ENCODE data around the gene SEPTIN8. TPM values are rescaled to one million over a fixed set of nuclear protein-coding genes. Genes with fewer than 3 reads are reported as not detected.

Gene SEPTIN8
- total and polyA plus RNA-seq, 2 of the 13 experiments (the other 11 are each of a cell fraction or from before 2014, with no cell fraction given), result 41.4 to 49.9 TPM

DNA sequence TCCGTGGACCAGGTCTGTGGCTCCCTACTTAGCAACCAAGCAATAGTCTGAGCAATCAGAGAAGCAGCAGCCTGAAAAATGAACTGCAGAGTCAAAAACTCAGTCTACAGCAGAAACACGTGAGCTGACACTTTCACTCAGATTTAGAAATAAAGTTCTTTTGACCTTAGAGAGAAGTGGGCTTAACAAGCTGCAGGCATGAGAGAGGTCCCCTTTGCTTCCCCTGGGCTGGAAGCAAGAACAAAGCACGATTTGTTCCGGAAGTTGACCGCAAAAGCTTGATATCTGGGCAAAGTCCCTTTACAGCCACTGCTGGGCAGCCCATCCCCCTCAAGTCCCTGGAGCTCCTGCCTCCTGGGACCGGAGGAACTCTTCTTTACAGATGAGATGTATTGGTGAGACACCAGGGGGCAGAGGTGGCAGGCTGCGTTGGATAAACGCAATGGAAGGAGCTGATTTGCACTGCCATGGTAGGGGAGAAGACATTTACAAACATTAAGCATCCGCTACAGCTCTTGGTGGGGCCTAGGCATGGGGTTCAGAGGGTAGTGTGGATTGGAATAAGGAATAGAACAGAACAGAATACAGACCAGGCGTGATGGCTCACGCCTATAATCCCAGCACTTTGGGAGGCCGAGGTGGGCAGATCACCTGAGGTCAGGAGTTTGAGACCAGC, 30.3 kb upstream of the SEPTIN8 start (continued):
- TF ChIP-seq, protein P1, sequence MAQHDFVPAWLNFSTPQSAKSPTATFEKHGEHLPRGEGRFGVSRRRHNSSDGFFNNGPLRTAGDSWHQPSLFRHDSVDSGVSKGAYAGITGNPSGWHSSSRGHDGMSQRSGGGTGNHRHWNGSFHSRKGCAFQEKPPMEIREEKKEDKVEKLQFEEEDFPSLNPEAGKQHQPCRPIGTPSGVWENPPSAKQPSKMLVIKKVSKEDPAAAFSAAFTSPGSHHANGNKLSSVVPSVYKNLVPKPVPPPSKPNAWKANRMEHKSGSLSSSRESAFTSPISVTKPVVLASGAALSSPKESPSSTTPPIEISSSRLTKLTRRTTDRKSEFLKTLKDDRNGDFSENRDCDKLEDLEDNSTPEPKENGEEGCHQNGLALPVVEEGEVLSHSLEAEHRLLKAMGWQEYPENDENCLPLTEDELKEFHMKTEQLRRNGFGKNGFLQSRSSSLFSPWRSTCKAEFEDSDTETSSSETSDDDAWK (CRISPR knock-in tag; IDR thresholded peaks at IDR 0.05), result no peak
- TF ChIP-seq, protein P2, sequence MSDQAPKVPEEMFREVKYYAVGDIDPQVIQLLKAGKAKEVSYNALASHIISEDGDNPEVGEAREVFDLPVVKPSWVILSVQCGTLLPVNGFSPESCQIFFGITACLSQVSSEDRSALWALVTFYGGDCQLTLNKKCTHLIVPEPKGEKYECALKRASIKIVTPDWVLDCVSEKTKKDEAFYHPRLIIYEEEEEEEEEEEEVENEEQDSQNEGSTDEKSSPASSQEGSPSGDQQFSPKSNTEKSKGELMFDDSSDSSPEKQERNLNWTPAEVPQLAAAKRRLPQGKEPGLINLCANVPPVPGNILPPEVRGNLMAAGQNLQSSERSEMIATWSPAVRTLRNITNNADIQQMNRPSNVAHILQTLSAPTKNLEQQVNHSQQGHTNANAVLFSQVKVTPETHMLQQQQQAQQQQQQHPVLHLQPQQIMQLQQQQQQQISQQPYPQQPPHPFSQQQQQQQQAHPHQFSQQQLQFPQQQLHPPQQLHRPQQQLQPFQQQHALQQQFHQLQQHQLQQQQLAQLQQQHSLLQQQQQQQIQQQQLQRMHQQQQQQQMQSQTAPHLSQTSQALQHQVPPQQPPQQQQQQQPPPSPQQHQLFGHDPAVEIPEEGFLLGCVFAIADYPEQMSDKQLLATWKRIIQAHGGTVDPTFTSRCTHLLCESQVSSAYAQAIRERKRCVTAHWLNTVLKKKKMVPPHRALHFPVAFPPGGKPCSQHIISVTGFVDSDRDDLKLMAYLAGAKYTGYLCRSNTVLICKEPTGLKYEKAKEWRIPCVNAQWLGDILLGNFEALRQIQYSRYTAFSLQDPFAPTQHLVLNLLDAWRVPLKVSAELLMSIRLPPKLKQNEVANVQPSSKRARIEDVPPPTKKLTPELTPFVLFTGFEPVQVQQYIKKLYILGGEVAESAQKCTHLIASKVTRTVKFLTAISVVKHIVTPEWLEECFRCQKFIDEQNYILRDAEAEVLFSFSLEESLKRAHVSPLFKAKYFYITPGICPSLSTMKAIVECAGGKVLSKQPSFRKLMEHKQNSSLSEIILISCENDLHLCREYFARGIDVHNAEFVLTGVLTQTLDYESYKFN (CRISPR knock-in tag; conservative IDR thresholded peaks at IDR 0.05), result peak; percentile 98
- peak; percentile 41; the same call in 1 of the 2 replicates for TF ChIP-seq SMAD3 (CRISPR knock-in tag; IDR thresholded peaks at IDR 0.05)
- peak; percentile 36; the same call in 1 of the 2 replicates for TF ChIP-seq ZFY (CRISPR knock-in tag; IDR thresholded peaks at IDR 0.05)
- TF ChIP-seq ZNF3 (CRISPR knock-in tag; IDR thresholded peaks at IDR 0.05), result no peak
- no peak for TF ChIP-seq ZNF234 (CRISPR knock-in tag; conservative IDR thresholded peaks at IDR 0.05)
- TF ChIP-seq ZNF749 (CRISPR knock-in tag; IDR thresholded peaks at IDR 0.05; ENCODE audit: borderline replicate concordance), result peak; percentile 48; the same call in 1 of the 2 replicates
- peak; percentile 66 for TF ChIP-seq ISL2 (CRISPR knock-in tag; IDR thresholded peaks at IDR 0.05)
- TF ChIP-seq NR2F6 (IDR thresholded peaks at IDR 0.05), result peak; percentile 76
- peak; percentile 74 for TF ChIP-seq NR2F6 (CRISPR knock-in tag; IDR thresholded peaks at IDR 0.05)
- TF ChIP-seq MZF1 (CRISPR knock-in tag; IDR thresholded peaks at IDR 0.05; ENCODE audit: borderline replicate concordance), result no peak
- peak; percentile 71 for TF ChIP-seq CREM (IDR thresholded peaks at IDR 0.05)
- no peak for TF ChIP-seq CREM (CRISPR knock-in tag; IDR thresholded peaks at IDR 0.05)
- TF ChIP-seq ZNF441 (CRISPR knock-in tag; IDR thresholded peaks at IDR 0.05; ENCODE audit: borderline replicate concordance), result 0 out of 2 replicates have a peak, but pooled peaks have one; percentile 33
- TF ChIP-seq NFIB (CRISPR knock-in tag; IDR thresholded peaks at IDR 0.05; ENCODE audit: borderline replicate concordance), result no peak
- no peak; the same call in 1 of the 2 replicates for TF ChIP-seq DR1 (CRISPR knock-in tag; IDR thresholded peaks at IDR 0.05)
- TF ChIP-seq FOXO1 (CRISPR knock-in tag; IDR thresholded peaks at IDR 0.05), result peak; percentile 77
- peak; percentile 75; the same call in 1 of the 2 replicates for TF ChIP-seq PRMT3 (CRISPR knock-in tag; IDR thresholded peaks at IDR 0.05; ENCODE audit: borderline replicate concordance, low read depth)
- peak; percentile 95 for TF ChIP-seq ELF4 (CRISPR knock-in tag; IDR thresholded peaks at IDR 0.05; ENCODE audit: borderline replicate concordance)
- TF ChIP-seq MBD4 (IDR thresholded peaks at IDR 0.05; ENCODE audit: borderline replicate concordance, low read length), result no peak
- no peak; the same call in 1 of the 2 replicates for TF ChIP-seq ZSCAN5A (CRISPR knock-in tag; IDR thresholded peaks at IDR 0.05; ENCODE audit: borderline replicate concordance)
- TF ChIP-seq, protein P3, sequence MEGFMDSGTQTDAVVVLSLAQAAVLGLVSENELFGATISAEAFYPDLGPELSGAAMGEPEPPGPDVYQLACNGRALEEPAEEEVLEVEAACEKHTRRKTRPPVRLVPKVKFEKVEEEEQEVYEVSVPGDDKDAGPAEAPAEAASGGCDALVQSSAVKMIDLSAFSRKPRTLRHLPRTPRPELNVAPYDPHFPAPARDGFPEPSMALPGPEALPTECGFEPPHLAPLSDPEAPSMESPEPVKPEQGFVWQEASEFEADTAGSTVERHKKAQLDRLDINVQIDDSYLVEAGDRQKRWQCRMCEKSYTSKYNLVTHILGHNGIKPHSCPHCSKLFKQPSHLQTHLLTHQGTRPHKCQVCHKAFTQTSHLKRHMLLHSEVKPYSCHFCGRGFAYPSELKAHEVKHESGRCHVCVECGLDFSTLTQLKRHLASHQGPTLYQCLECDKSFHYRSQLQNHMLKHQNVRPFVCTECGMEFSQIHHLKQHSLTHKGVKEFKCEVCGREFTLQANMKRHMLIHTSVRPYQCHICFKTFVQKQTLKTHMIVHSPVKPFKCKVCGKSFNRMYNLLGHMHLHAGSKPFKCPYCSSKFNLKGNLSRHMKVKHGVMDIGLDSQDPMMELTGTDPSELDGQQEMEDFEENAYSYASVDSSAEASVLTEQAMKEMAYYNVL (CRISPR knock-in tag; IDR thresholded peaks at IDR 0.05; ENCODE audit: borderline replicate concordance), result peak; percentile 47; the same call in 1 of the 2 replicates
- peak; percentile 96 for TF ChIP-seq ZNF788 (CRISPR knock-in tag; IDR thresholded peaks at IDR 0.05; ENCODE audit: borderline replicate concordance)

All from HepG2 (cell line).